IPS-18a (cell line): ENCODE results near the gene SPAG16.

Experiments
- H3K27ac ChIP-seq: one replicate; pipeline ENCODE4 v1.5.1; 2013; ENCODE audit warnings: low read length
- H3K27me3 ChIP-seq: one replicate; pipeline ENCODE4 v1.6.1; 2013; ENCODE audit warnings: mild to moderate bottlenecking, low read length; ENCODE audit not compliant: control insufficient read depth, insufficient read depth
- H3K36me3 ChIP-seq: one replicate; pipeline ENCODE4 v1.6.1; 2013; ENCODE audit warnings: low read depth, low read length; ENCODE audit not compliant: control insufficient read depth
- H3K4me1 ChIP-seq: one replicate; pipeline ENCODE4 v1.6.1; 2013; ENCODE audit warnings: low read depth, low read length; ENCODE audit not compliant: control insufficient read depth
- H3K4me3 ChIP-seq: one replicate; pipeline ENCODE4 v1.5.1; 2013; ENCODE audit warnings: low read length
- H3K9ac ChIP-seq: one replicate; pipeline ENCODE4 v1.6.1; 2013; ENCODE audit warnings: mild to moderate bottlenecking, low read length, moderate library complexity
- H3K9me3 ChIP-seq: one replicate; pipeline ENCODE4 v1.6.1; 2013; ENCODE audit warnings: low read depth, low read length; ENCODE audit not compliant: control insufficient read depth

Gene SPAG16

GRCh38 chr2:214019229-214019972 lies 735.1 kb downstream of the SPAG16 start:
- Histone ChIP-seq H3K4me1 (no peaks in the 10 kb centered on the region), H3K9ac (no peak overlapping the region), H3K9me3 (no peaks in the 10 kb centered on the region), H3K4me3 (no peak overlapping the region), H3K36me3 (no peaks in the 10 kb centered on the region), H3K27me3 (no peaks in the 10 kb centered on the region), H3K27ac (no peak overlapping the region)

GRCh38 chr2:214019973-214020345 lies 735.7 kb downstream of the SPAG16 start:
- H3K9me3 ChIP-seq: no peaks in the 10 kb centered on the region
- no peaks in the 10 kb centered on the region for H3K27me3 ChIP-seq
- no peaks in the 10 kb centered on the region for H3K4me1 ChIP-seq
- no peak overlapping the region for H3K27ac ChIP-seq
- no peak overlapping the region for H3K4me3 ChIP-seq
- H3K9ac ChIP-seq: no peak overlapping the region
- H3K36me3 ChIP-seq: no peaks in the 10 kb centered on the region

DNA sequence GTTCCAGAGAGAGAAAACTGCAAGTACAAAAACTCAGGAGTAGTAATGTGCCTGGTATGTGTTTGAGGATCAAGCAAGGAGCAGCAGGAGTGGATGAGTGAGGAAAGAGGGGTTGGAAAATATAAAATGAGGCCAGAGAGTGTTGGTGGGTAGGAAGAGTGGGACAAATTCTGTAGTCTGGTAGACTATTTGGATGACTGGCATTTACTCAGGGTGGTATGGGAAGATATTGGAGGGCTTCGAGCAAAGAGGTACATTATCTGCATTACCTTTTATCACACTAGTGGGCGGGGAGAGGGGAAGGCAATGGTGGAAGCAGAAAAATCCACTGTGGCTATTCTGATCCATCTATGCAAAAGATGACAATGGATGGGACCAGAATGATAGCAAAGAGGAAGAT lies 744.9 kb downstream of the SPAG16 start:
- Histone ChIP-seq H3K27me3 (no peaks in the 10 kb centered on the region), H3K27ac (no peak overlapping the region), H3K4me3 (no peak overlapping the region), H3K4me1 (no peaks in the 10 kb centered on the region), H3K9ac (no peak overlapping the region), H3K9me3 (no peaks in the 10 kb centered on the region), H3K36me3 (no peaks in the 10 kb centered on the region)

GRCh38 chr2:214031566-214031965 lies 747.3 kb downstream of the SPAG16 start:
- Histone ChIP-seq H3K36me3 (no peaks in the 10 kb centered on the region), H3K4me1 (no peaks in the 10 kb centered on the region), H3K27me3 (no peaks in the 10 kb centered on the region), H3K9ac (no peak overlapping the region), H3K4me3 (no peak overlapping the region), H3K9me3 (no peaks in the 10 kb centered on the region), H3K27ac (no peak overlapping the region)

DNA sequence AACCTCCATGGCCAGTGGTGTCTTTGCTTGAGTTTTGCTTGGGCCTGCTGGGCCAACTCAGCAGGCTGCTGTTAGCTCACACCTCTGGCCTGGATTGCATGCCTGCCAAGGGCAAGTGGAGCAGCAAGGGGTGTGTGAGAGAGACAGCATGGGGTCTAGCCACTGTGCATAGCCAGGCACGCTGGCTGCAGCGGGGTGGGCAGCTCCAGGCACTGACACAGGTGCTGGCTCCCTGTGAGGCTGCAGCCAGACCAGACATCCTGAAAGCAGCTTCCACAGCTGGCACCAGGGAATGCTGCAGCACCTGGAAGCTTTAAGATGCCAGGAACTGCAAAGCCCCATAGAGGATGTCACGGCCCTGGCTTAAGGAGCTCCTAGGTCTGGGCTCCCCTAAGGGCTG lies 750.2 kb downstream of the SPAG16 start:
- no peak overlapping the region for H3K4me3 ChIP-seq
- no peak overlapping the region for H3K27ac ChIP-seq
- no peak overlapping the region for H3K9ac ChIP-seq
- no peaks in the 10 kb centered on the region for H3K36me3 ChIP-seq
- H3K9me3 ChIP-seq: no peaks in the 10 kb centered on the region
- no peaks in the 10 kb centered on the region for H3K4me1 ChIP-seq
- no peaks in the 10 kb centered on the region for H3K27me3 ChIP-seq

DNA sequence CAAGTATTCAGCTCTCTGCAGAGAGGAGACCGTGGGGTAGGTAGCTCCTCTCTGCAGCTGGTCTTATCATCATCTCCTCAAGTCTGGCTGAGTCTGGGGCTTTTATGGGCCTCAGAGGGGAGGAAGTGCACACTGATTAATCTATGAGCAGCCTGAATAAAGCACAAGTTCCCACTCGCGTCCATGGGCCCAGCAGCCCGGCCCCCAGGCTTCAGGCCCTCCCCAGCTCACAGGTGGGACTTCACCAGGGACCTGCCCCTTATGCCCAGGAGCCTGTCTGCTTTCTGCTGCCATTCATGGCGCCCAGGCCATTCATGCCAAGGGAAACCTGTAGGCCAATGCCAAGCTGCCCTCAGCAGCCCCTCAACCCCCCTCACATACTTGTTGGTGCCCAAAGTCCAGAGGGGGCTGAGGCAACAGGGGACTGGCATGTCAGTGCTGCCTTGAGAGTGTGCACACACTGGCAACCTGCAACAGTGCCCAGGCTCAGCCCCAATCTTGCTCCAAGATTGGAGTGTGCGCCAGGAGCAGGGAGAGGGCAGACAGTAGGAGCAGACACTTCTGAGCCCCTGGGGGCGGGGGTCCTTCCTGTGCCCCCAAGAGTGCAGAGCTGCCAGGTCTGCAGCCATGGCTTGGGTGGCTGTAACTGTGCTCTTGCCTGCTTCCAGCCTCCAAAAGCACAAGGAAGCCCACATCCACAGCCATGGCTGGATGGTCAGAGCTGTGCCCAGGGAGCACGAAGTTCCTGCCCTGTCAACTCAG lies 751.0 kb downstream of the SPAG16 start:
- H3K9ac ChIP-seq: no peak overlapping the region
- H3K36me3 ChIP-seq: no peaks in the 10 kb centered on the region

GRCh38 chr2:214035921-214036320 lies 751.7 kb downstream of the SPAG16 start:
- Histone ChIP-seq H3K9ac (no peak overlapping the region), H3K27ac (no peak overlapping the region), H3K27me3 (no peaks in the 10 kb centered on the region), H3K9me3 (peaks cover 3% of the 10 kb centered on the region), H3K4me3 (no peak overlapping the region), H3K36me3 (no peaks in the 10 kb centered on the region), H3K4me1 (no peaks in the 10 kb centered on the region)

More for the DNA sequence above, 751.0 kb downstream of the SPAG16 start:
- no peak overlapping the region for H3K27ac ChIP-seq
- no peaks in the 10 kb centered on the region for H3K4me1 ChIP-seq
- H3K27me3 ChIP-seq: no peaks in the 10 kb centered on the region
- peaks cover under 1% of the 10 kb centered on the region for H3K9me3 ChIP-seq
- H3K4me3 ChIP-seq: no peak overlapping the region

GRCh38 chr2:214038186-214038585 lies 753.9 kb downstream of the SPAG16 start:
- H3K4me1 ChIP-seq: no peaks in the 10 kb centered on the region
- H3K9me3 ChIP-seq: peaks cover 3% of the 10 kb centered on the region
- H3K4me3 ChIP-seq: no peak overlapping the region
- no peak overlapping the region for H3K27ac ChIP-seq
- no peak overlapping the region for H3K9ac ChIP-seq
- no peaks in the 10 kb centered on the region for H3K27me3 ChIP-seq
- no peaks in the 10 kb centered on the region for H3K36me3 ChIP-seq

- no peak overlapping the region for H3K4me3 ChIP-seq
- H3K36me3 ChIP-seq: no peaks in the 10 kb centered on the region
Measured at GRCh38 chr2:214050731-214051130, 766.5 kb downstream of the SPAG16 start.

GRCh38 chr2:214051585-214051984 lies 767.3 kb downstream of the SPAG16 start:
- Histone ChIP-seq H3K27ac (no peak overlapping the region), H3K36me3 (no peaks in the 10 kb centered on the region), H3K27me3 (no peaks in the 10 kb centered on the region), H3K9me3 (no peaks in the 10 kb centered on the region), H3K9ac (no peak overlapping the region), H3K4me1 (no peaks in the 10 kb centered on the region), H3K4me3 (no peak overlapping the region)

More at GRCh38 chr2:214050731-214051130, 766.5 kb downstream of the SPAG16 start:
- no peaks in the 10 kb centered on the region for H3K4me1 ChIP-seq
- no peaks in the 10 kb centered on the region for H3K27me3 ChIP-seq
- H3K27ac ChIP-seq: no peak overlapping the region
- no peaks in the 10 kb centered on the region for H3K9me3 ChIP-seq
- H3K9ac ChIP-seq: no peak overlapping the region

GRCh38 chr2:214052235-214052634 lies 768.0 kb downstream of the SPAG16 start:
- Histone ChIP-seq H3K9ac (no peak overlapping the region), H3K27ac (no peak overlapping the region), H3K4me3 (no peak overlapping the region), H3K4me1 (no peaks in the 10 kb centered on the region), H3K9me3 (no peaks in the 10 kb centered on the region), H3K27me3 (no peaks in the 10 kb centered on the region), H3K36me3 (no peaks in the 10 kb centered on the region)

- Histone ChIP-seq H3K4me3 (no peak overlapping the region), H3K27me3 (no peaks in the 10 kb centered on the region), H3K36me3 (no peaks in the 10 kb centered on the region), H3K27ac (no peak overlapping the region), H3K4me1 (no peaks in the 10 kb centered on the region), H3K9me3 (no peaks in the 10 kb centered on the region), H3K9ac (no peak overlapping the region)
Measured at GRCh38 chr2:214057986-214058385, 773.7 kb downstream of the SPAG16 start.
